ENCODE measurements around the gene OR2AG2. TPM values are rescaled to one million over a fixed set of nuclear protein-coding genes. Genes with fewer than 3 reads are reported as not detected.

The OR2AG2 gene
- total RNA-seq, 2 donors from 2014 or later, result not detected

DNA sequence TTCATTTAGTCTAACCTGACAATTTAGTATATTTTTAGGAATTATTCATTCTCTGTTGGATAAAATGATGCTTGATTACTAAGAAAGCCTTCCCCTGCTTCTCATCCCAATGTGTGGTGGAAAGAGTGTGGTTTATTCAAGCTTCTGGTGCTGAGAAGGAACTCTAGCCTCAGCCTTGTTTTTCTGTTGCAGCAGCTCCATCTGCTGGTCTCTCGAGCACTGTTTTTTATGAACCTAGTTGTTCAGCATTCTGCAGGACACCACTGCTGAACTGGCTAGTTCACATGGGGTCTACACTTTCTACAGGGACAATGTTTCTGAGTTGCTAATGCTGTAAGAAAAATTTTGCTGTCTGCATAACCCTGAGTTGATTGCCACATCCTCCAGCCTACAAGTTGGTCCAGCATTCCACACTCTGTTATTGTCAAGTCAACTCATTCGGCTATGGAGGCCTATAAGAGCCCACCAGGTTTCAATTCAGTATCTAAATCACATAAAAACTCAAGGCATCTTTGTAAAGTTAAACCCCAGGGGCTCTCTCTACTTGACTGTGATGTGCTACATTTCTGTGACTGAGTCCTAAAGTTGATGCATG lies 14.3 kb downstream of the OR2AG2 start:
- TF ChIP-seq, protein P1, sequence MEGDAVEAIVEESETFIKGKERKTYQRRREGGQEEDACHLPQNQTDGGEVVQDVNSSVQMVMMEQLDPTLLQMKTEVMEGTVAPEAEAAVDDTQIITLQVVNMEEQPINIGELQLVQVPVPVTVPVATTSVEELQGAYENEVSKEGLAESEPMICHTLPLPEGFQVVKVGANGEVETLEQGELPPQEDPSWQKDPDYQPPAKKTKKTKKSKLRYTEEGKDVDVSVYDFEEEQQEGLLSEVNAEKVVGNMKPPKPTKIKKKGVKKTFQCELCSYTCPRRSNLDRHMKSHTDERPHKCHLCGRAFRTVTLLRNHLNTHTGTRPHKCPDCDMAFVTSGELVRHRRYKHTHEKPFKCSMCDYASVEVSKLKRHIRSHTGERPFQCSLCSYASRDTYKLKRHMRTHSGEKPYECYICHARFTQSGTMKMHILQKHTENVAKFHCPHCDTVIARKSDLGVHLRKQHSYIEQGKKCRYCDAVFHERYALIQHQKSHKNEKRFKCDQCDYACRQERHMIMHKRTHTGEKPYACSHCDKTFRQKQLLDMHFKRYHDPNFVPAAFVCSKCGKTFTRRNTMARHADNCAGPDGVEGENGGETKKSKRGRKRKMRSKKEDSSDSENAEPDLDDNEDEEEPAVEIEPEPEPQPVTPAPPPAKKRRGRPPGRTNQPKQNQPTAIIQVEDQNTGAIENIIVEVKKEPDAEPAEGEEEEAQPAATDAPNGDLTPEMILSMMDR (IDR thresholded peaks at IDR 0.05), result peak; percentile 36 to 79
- H3K27ac ChIP-seq, result no peak overlapping the region
- no peak overlapping the region for H3K4me3 ChIP-seq
- H3K9me3 ChIP-seq, result no peaks in the 10 kb centered on the region
- DNase-seq (ENCODE audit: low spot score), result no peak
- H3K36me3 ChIP-seq, result no peaks in the 10 kb centered on the region
- H3K4me1 ChIP-seq, result no peaks in the 10 kb centered on the region
- H3K27me3 ChIP-seq, result no peaks in the 10 kb centered on the region

DNA sequence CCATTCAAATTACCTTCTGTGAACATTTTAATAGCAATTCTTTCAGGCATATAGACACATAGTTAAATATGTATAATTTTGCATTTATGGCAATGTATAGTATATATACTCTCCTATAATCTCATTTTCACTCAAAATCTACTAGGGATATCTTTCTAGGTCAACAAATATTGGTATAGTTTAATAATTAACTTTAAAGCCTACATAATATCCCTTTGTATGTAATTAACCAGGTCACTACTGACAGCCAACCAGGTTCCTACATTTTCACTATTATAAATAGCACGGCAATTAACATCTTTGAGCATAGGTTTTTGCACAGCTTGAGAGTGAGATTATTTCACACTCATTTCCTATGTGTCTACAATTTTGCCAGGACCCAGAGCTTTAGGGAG lies 15.8 kb downstream of the OR2AG2 start:
- H3K27ac ChIP-seq, result no peak overlapping the region
- DNase-seq (ENCODE audit: low spot score), result no peak
- TF ChIP-seq, protein P1 (IDR thresholded peaks at IDR 0.05), result no peak
- H3K4me1 ChIP-seq, result no peaks in the 10 kb centered on the region
- no peaks in the 10 kb centered on the region for H3K36me3 ChIP-seq
- no peaks in the 10 kb centered on the region for H3K9me3 ChIP-seq
- H3K4me3 ChIP-seq, result no peak overlapping the region
- no peaks in the 10 kb centered on the region for H3K27me3 ChIP-seq

DNA sequence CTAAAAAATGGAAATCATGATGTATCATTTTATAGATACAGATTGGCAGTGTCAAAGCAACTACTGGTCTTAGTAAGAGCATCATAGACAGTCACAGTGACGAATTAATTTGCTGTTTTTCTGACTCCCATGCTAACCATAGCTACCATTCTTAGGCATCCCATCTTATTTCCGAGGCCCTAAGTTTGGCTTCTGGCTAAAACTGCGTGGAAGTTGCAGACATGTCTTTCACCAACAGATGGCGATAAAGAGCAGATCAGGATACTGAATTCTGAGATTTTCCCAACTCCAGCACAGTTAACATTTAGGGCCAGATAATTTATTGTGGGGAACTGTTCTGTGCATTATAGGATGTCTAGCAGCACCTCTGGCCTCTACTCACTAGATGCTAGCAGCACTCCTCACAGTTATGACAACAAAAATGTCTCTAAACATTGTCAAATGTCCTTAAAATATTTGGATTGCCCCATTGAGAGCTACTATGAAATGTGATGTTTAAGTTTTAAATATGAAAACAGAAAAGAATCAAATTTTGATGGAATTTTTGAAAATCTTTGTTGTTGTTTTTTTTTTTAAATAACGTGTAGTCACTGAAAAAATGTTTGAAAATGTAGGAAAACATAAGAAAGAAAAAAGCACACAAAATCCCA lies 16.3 kb downstream of the OR2AG2 start:
- DNase-seq (ENCODE audit: low spot score), result no peak
- Histone ChIP-seq H3K27ac (no peak overlapping the region), H3K36me3 (no peaks in the 10 kb centered on the region), H3K9me3 (no peaks in the 10 kb centered on the region), H3K4me1 (no peaks in the 10 kb centered on the region), H3K27me3 (no peaks in the 10 kb centered on the region), H3K4me3 (no peak overlapping the region)
- TF ChIP-seq, protein P1 (IDR thresholded peaks at IDR 0.05), result peak; percentile 79 to 91

DNA sequence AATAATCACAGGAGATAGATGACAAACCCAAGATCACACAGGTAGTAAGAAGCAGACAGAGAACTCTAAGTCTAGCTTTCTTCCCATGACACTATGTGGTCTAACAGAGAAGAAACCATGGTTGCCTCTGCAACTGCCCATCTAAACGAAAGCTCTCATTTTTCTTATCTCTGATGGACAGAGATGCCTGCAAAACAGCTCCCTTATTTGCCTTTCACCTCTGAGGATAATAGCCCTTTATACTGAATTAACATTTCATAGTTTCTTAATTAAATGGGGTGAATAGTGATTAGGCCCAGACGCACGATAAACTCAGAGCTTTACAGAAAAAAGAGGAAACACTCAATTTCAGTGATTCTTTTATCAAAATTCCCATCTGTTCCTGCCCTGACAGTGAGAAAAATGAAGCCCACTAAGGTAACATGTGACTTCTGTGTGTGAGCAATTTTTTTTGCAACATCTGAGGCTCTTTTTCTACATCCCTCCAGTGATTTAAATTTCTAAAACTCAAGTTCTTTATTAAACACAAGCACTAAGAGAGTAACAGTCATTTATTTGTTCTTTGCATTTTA lies 24.6 kb downstream of the OR2AG2 start:
- DNase-seq (ENCODE audit: low spot score), result no peak

DNA sequence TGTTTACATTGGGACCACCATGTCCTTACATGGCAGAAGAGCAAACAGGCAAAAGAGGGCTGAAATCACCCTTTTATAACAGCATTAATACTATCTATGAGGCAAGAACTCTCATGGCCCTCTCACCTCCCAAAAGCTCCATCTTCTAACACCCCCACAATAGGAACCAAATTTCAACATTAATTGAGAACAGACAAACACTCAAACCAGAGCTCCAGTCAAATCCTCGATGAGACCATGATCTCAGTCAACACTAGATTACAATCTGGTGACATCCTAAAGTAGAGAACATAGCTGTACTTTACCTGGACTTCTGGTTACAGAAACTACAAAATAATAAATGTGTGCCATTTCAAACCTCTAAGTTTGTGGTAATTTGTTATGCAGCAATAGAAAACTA lies 25.1 kb downstream of the OR2AG2 start:
- H3K4me3 ChIP-seq, result peak overlapping the region; percentile 13 to 35

More for the DNA sequence above, 24.6 kb downstream of the OR2AG2 start:
- Histone ChIP-seq H3K4me3 (no peak overlapping the region), H3K36me3 (no peaks in the 10 kb centered on the region), H3K27ac (no peak overlapping the region), H3K4me1 (peaks cover 0 to 4% of the 10 kb centered on the region in 2 donors), H3K27me3 (no peaks in the 10 kb centered on the region), H3K9me3 (no peaks in the 10 kb centered on the region)
- TF ChIP-seq, protein P1 (IDR thresholded peaks at IDR 0.05), result no peak

More for the DNA sequence above, 25.1 kb downstream of the OR2AG2 start:
- Histone ChIP-seq H3K36me3 (no peaks in the 10 kb centered on the region), H3K27ac (peak overlapping the region; percentile 41 to 53), H3K27me3 (no peaks in the 10 kb centered on the region), H3K9me3 (no peaks in the 10 kb centered on the region), H3K4me1 (peaks cover 0 to 4% of the 10 kb centered on the region in 2 donors)
- TF ChIP-seq, protein P1 (IDR thresholded peaks at IDR 0.05), result no peak
- DNase-seq (ENCODE audit: low spot score), result no peak

Data from right atrium auricular region (tissue), 2 donors.